Central memory CD8-positive, alpha-beta T cell (primary cell): Measurements from ENCODE around the gene ACACB.

ENCODE experiments used
- ATAC-seq: fragments of 150-1000 bp; cut with Tn5 transposase; replicated peaks from 2 replicates; pipeline ENCODE4 v1.10.0; 2022; ENCODE audit warnings: mild to moderate bottlenecking, moderate FRiP score, moderate number of reproducible peaks; ENCODE audit not compliant: poor library complexity, severe bottlenecking; ENCODE audit errors: extremely low read depth
- DNase-seq, 2 donors: peaks; one replicate each; pipeline ENCODE4 v3.0.0; 2021; ENCODE audit warnings: low spot score in 2 of 2
- H3K27ac Mint-ChIP-seq: one replicate; pipeline ENCODE4 v1.8.0; 2022; ENCODE audit warnings: low read depth, mild to moderate bottlenecking, moderate library complexity, mixed read lengths
- H3K27me3 Mint-ChIP-seq: one replicate; pipeline ENCODE4 v1.8.0; 2022; ENCODE audit warnings: mixed read lengths
- H3K36me3 Mint-ChIP-seq: one replicate; pipeline ENCODE4 v1.8.0; 2022; ENCODE audit warnings: mild to moderate bottlenecking, moderate library complexity, mixed read lengths; ENCODE audit not compliant: insufficient read depth
- H3K4me1 Mint-ChIP-seq: one replicate; pipeline ENCODE4 v1.8.0; 2022; ENCODE audit warnings: mixed read lengths
- H3K4me3 Mint-ChIP-seq: one replicate; pipeline ENCODE4 v1.8.0; 2022; ENCODE audit warnings: mild to moderate bottlenecking, moderate library complexity, mixed read lengths
- H3K9me3 Mint-ChIP-seq: one replicate; pipeline ENCODE4 v1.8.0; 2022; ENCODE audit warnings: mixed read lengths

ACACB gene

DNA sequence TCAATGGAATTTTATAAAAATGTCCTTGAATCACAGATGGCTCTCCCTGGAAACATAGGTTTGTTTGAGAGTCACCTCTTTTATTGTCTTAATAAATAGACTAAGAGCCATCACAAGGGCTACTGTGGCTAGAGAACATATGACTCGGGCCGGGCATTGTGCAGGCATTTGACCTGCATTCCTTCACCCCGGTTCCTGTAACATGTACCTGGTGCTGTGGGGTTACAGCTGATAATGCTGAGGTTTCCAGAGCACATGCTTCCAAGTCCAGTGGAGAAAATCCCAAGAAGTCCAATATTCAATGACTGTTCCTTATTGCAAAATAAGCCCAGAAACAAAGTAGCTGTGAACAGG is 1.0 kb upstream of the ACACB start:
- Mint-ChIP-seq H3K4me3 (no peak overlapping the region), H3K27ac (no peak overlapping the region), H3K27me3 (no peaks in the 10 kb centered on the region), H3K9me3 (no peaks in the 10 kb centered on the region), H3K36me3 (peaks cover 4% of the 10 kb centered on the region), H3K4me1 (peaks cover 13% of the 10 kb centered on the region)
- ATAC-seq = no peak
- no peak for DNase-seq

GRCh38 chr12:109116611-109116949 is 193 bp downstream of the ACACB start:
- DNase-seq (no peak), ATAC-seq (no peak)
- Mint-ChIP-seq H3K4me3 (no peak overlapping the region), H3K4me1 (peaks cover 11% of the 10 kb centered on the region), H3K9me3 (no peaks in the 10 kb centered on the region), H3K36me3 (peaks cover 1% of the 10 kb centered on the region), H3K27me3 (no peaks in the 10 kb centered on the region), H3K27ac (no peak overlapping the region)

- peaks cover 1% of the 10 kb centered on the region for H3K36me3 Mint-ChIP-seq
- no peak for DNase-seq
- H3K9me3 Mint-ChIP-seq = no peaks in the 10 kb centered on the region
- H3K4me3 Mint-ChIP-seq = no peak overlapping the region
- H3K27ac Mint-ChIP-seq = no peak overlapping the region
- no peak for ATAC-seq
- H3K27me3 Mint-ChIP-seq = no peaks in the 10 kb centered on the region
- H3K4me1 Mint-ChIP-seq = peaks cover 6% of the 10 kb centered on the region
Measured at GRCh38 chr12:109120095-109120494, 3.7 kb downstream of the ACACB start.

- no peak overlapping the region for H3K4me3 Mint-ChIP-seq
- ATAC-seq (no peak), DNase-seq (no peak)
- no peak overlapping the region for H3K27ac Mint-ChIP-seq
- H3K4me1 Mint-ChIP-seq = peaks cover 10% of the 10 kb centered on the region
- peaks cover 1% of the 10 kb centered on the region for H3K36me3 Mint-ChIP-seq
- no peaks in the 10 kb centered on the region for H3K9me3 Mint-ChIP-seq
- no peaks in the 10 kb centered on the region for H3K27me3 Mint-ChIP-seq
Measured at GRCh38 chr12:109120557-109120956, 4.2 kb downstream of the ACACB start.

GRCh38 chr12:109121346-109121880 is 5.0 kb downstream of the ACACB start:
- Mint-ChIP-seq H3K4me1 (peaks cover 11% of the 10 kb centered on the region), H3K36me3 (no peaks in the 10 kb centered on the region), H3K27me3 (no peaks in the 10 kb centered on the region), H3K9me3 (no peaks in the 10 kb centered on the region), H3K4me3 (no peak overlapping the region), H3K27ac (no peak overlapping the region)
- ATAC-seq = no peak
- DNase-seq = no peak

- no peak for DNase-seq
- no peaks in the 10 kb centered on the region for H3K9me3 Mint-ChIP-seq
- no peaks in the 10 kb centered on the region for H3K36me3 Mint-ChIP-seq
- no peak overlapping the region for H3K27ac Mint-ChIP-seq
- H3K27me3 Mint-ChIP-seq = no peaks in the 10 kb centered on the region
- no peak for ATAC-seq
- H3K4me1 Mint-ChIP-seq = peaks cover 11% of the 10 kb centered on the region
- no peak overlapping the region for H3K4me3 Mint-ChIP-seq
Measured at GRCh38 chr12:109124878-109125648, 8.7 kb downstream of the ACACB start.

GRCh38 chr12:109125791-109126190 is 9.4 kb downstream of the ACACB start:
- Mint-ChIP-seq H3K36me3 (no peaks in the 10 kb centered on the region), H3K9me3 (no peaks in the 10 kb centered on the region), H3K4me1 (peaks cover 11% of the 10 kb centered on the region), H3K4me3 (no peak overlapping the region), H3K27me3 (no peaks in the 10 kb centered on the region), H3K27ac (no peak overlapping the region)
- DNase-seq (no peak), ATAC-seq (no peak)

DNA sequence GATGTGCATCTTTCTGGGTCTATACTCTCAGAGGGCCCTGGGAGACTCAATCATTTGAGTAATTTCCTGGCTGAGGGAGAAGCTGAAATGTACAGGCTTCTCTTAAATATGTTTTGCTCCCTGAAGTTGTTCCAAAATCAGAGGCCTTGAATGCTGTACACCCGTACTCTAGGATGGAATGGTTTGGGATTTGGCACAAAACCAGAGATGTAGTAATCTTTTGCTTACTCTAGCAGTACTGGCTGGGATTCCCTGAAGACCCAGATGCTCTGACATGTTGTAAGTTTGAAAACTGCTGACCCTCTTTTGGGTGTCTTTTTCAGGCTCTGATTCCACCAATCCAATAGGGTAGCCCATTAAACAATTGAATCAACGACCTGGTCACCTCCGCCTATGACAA is 10.4 kb downstream of the ACACB start:
- ATAC-seq (no peak), DNase-seq (no peak)
- Mint-ChIP-seq H3K36me3 (no peaks in the 10 kb centered on the region), H3K27me3 (no peaks in the 10 kb centered on the region), H3K4me3 (no peak overlapping the region), H3K4me1 (peaks cover 11% of the 10 kb centered on the region), H3K27ac (no peak overlapping the region), H3K9me3 (no peaks in the 10 kb centered on the region)

DNA sequence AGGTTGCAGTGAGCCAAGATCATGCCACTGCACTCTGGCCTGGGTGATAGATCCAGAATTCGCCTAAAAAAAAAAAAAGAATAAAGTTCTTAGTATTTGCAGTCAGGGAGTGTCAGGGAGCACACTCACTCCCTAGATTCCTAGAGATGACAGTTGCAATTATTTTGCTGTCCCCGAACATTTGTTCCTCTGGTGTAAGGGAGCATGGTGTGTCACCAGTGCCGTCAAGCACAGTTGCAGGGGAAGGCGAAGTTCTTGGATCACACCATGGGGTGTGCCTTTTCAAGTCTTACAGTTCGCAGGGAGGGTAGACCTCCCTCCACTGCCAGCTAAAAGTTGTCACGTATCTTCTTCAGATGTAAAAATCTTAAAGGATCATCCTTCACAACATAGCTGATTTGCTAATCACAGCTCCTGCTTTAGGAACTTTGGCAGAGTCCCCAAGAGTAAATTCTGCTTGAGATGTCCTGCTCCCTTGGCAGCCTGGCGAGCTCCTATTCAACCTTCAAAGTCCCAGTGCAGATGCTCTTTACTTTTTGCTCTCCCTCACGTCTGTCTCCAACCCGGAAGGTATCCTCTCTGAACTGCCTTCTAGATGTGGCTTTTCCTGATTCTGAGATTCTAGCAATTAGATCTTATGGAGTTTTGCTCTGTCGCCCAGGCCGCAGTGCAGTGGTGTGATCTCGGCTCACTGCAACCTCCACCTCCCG is 11.3 kb downstream of the ACACB start:
- no peak overlapping the region for H3K4me3 Mint-ChIP-seq
- H3K27ac Mint-ChIP-seq = no peak overlapping the region
- no peaks in the 10 kb centered on the region for H3K9me3 Mint-ChIP-seq
- H3K4me1 Mint-ChIP-seq = peaks cover 11% of the 10 kb centered on the region
- peaks cover 2% of the 10 kb centered on the region for H3K36me3 Mint-ChIP-seq
- no peaks in the 10 kb centered on the region for H3K27me3 Mint-ChIP-seq
- DNase-seq (no peak), ATAC-seq (no peak)

- ATAC-seq = no peak
- no peaks in the 10 kb centered on the region for H3K27me3 Mint-ChIP-seq
- H3K4me3 Mint-ChIP-seq = no peak overlapping the region
- H3K9me3 Mint-ChIP-seq = no peaks in the 10 kb centered on the region
- H3K36me3 Mint-ChIP-seq = peaks cover 3% of the 10 kb centered on the region
- H3K27ac Mint-ChIP-seq = no peak overlapping the region
- H3K4me1 Mint-ChIP-seq = peaks cover 6% of the 10 kb centered on the region
- DNase-seq = no peak
Measured at GRCh38 chr12:109130297-109131153, 14.1 kb downstream of the ACACB start.

DNA sequence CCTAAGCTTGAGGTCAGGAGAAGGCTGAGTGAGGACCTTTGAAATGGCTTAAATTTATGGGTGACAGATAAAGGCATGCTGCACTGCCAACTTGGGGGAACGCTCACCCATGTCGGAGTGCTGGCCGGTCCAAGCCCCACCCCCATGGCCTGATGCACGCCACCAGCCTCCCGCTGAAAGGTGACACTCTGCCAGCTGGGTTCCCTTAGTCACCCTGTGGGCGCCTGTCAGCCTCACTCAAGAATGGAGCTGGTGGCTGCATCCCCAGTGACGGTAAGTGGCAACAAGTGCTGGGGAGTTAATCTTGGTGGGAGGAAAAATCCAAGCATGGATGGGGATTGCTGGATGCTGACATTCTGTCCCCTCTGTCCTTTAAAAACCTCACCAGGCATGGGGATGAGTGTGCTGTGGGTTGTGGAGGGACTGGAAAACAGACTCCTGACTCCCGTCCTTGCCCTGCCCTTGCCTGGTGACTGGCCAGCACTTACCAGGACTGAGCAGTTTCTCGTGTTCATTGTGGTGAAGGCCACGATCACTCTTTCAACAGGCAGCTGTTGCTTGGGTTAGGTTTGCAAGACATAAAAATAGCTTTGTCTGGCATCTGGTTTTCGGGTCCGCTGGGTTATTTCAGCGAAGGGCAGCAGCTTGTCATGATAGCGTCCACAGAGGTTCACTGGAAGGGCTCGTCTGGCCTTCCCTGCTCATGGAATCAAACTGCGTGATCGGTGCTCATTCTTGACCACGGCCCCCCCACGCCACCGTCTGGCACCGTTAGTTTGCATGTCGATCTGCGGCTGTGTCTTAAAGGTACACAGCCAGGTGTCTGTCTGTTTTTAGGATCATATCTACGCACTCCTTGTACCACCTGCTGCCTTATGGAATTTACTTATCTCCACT is 15.0 kb downstream of the ACACB start:
- Mint-ChIP-seq H3K4me3 (no peak overlapping the region), H3K4me1 (no peaks in the 10 kb centered on the region), H3K27me3 (no peaks in the 10 kb centered on the region), H3K9me3 (no peaks in the 10 kb centered on the region), H3K36me3 (peaks cover 3% of the 10 kb centered on the region), H3K27ac (no peak overlapping the region)
- no peak for ATAC-seq
- no peak for DNase-seq
